Choroid plexus epithelial cell (primary cell): Measurements from ENCODE around the gene EGFR.

ENCODE experiments used
- DNase-seq: peaks from one replicate; pipeline ENCODE4 v3.0.0-alpha.2; 2010; ENCODE audit warnings: low read depth
- H3K4me3 ChIP-seq: 2 replicates; pipeline ENCODE4 v1.5.1; 2011; ENCODE audit warnings: low read depth, mild to moderate bottlenecking, control low read depth, low read length, moderate library complexity
- TF ChIP-seq, protein P1 (sequence below): conservative IDR thresholded peaks from 2 replicates; pipeline ENCODE4 v1.5.1; 2011; ENCODE audit warnings: low read depth, mild to moderate bottlenecking, control low read depth, inconsistent platforms, low read length, moderate library complexity

EGFR gene

DNA sequence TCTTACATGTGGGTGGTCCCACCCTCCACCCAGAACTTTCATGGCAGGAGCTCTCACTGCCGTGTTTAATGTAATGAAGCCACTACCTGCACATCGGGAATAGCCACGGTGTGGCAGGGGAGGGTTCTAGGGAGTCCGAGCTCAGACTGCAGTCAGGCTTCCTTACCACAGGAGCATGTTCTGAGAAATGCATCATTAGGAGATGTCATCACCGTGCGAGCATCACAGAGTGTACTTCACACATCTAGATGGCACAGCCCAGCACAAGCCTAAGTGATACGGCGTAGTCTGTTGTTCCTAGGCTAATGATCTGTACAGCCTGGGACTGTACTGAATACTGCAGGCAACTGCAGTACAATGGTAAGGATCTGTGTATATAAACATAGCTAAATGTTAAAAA, 193.4 kb downstream of the EGFR start:
- no peak overlapping the region for H3K4me3 ChIP-seq
- DNase-seq, result no peak
- TF ChIP-seq, protein P1, sequence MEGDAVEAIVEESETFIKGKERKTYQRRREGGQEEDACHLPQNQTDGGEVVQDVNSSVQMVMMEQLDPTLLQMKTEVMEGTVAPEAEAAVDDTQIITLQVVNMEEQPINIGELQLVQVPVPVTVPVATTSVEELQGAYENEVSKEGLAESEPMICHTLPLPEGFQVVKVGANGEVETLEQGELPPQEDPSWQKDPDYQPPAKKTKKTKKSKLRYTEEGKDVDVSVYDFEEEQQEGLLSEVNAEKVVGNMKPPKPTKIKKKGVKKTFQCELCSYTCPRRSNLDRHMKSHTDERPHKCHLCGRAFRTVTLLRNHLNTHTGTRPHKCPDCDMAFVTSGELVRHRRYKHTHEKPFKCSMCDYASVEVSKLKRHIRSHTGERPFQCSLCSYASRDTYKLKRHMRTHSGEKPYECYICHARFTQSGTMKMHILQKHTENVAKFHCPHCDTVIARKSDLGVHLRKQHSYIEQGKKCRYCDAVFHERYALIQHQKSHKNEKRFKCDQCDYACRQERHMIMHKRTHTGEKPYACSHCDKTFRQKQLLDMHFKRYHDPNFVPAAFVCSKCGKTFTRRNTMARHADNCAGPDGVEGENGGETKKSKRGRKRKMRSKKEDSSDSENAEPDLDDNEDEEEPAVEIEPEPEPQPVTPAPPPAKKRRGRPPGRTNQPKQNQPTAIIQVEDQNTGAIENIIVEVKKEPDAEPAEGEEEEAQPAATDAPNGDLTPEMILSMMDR, result no peak

DNA sequence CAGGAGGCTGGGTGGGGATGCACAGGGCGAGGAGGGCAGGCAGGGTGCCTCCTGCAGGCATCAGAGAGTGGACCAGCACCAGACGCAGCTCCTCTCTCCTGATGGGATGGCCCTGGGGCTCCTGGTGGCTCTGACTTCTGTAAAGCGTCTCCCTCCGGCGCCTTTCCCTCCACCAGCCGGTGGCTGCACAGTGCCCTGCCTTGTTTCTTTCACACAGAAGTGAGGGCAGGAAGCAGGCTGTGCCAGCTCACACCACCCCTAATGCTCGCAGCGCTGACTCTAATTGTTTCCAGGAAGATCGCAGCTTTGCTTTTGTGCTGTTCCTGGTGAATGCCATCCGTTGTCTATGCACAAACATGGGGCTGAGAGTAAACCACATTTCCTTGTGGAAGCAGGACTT, 194.0 kb downstream of the EGFR start:
- no peak for DNase-seq
- TF ChIP-seq, protein P1, result no peak
- no peak overlapping the region for H3K4me3 ChIP-seq

DNA sequence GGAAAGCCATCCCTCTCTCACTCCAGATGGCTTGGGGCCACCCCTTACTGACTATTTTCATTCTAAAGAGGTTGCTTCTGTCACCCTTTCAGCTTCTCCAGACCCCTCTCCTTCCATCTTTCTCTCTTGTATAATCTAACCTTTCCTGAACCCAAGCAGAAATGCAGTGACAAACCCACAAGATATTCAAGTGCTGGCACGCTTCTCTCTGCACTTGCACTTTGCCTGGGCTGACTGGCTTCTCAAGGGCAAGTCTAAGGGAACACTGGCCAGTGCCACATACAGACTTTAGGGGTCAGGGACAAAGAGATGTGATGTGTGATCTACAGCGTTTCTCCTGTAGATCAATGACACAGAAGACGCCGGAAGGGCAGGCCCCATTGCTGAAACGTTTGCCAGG, 195.9 kb downstream of the EGFR start:
- TF ChIP-seq, protein P1, result no peak
- H3K4me3 ChIP-seq, result no peak overlapping the region
- no peak for DNase-seq

DNA sequence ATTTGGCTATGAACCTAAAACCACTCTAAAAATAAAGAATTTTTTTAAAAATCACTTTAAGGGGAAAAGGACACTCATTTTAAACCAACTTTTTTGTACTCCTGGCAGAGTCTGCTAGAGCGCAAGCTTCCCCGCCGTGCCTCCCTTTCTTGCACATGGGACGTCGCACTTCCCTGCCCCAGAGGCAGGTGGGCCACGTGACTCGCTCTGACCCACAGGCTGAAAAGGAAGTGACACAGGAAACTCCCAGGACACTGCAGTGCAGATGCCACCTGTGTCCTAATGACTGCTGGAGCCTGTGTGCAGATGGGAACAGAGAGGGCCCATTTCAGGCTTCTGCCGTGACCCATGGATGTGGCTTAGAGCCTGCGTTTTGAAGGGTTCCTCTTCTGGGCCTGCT, 204.2 kb downstream of the EGFR start:
- H3K4me3 ChIP-seq, result no peak overlapping the region
- TF ChIP-seq, protein P1, result no peak
- DNase-seq, result no peak

DNA sequence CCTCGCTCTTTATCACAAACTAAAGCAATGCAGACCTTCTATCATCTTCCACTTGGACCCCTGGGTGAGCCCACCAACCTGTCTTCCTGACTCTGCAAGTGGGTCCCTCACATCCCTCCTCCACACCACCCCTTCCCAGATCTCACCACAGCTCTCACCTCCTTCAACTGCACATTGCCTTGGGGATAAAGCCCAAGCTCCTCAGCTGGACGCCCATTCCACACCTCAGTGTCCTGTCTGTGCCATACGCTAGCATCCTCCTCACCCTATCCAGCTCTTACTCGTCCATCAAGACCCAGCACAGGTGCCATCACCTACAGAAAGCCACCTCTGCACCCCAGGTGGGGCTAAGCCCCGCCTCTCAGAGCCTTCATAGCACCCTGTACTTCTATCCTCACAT, 205.3 kb downstream of the EGFR start:
- DNase-seq, result no peak
- TF ChIP-seq, protein P1, result no peak
- H3K4me3 ChIP-seq, result no peak overlapping the region

DNA sequence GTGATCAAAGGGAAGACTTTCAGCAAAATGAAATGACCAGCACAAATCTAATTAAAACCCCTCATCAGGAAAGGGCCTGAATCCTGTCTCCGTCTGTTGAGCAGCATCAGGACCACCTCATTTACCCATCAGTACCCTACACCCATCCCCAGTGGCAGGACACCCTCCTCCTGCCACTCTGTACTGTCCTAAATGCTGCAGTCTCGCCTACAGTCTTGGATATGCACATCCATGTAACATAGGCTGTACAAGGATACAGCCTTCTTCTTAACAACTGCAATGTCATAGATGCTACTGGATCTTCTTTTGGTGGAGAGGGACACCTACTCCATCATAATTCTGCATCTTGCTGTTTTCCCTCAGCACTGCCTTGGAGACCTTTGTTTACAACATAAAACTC, 206.0 kb downstream of the EGFR start:
- DNase-seq, result no peak
- TF ChIP-seq, protein P1, result no peak
- no peak overlapping the region for H3K4me3 ChIP-seq

DNA sequence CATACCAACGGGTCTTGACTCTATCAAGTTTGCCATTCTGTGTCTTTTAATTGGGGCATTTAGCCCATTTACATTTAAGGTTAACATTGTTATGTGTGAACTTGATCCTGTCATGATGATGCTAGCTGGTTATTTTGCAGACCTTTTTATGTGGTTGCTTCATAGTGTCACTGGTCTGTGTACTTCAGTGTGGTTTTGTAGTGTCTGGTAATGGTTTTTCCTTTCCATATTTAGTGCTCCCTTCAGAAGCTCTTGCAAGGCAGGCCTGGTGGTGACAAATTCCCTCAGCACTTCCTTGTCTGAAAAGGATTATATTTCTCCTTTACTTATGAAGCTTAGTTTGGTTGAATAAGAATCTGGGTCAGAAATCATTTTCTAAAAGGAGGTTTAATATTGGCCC, 211.2 kb downstream of the EGFR start:
- no peak overlapping the region for H3K4me3 ChIP-seq
- TF ChIP-seq, protein P1, result no peak
- no peak for DNase-seq
